ENCODE results near the gene OPN3.

The OPN3 gene

DNA sequence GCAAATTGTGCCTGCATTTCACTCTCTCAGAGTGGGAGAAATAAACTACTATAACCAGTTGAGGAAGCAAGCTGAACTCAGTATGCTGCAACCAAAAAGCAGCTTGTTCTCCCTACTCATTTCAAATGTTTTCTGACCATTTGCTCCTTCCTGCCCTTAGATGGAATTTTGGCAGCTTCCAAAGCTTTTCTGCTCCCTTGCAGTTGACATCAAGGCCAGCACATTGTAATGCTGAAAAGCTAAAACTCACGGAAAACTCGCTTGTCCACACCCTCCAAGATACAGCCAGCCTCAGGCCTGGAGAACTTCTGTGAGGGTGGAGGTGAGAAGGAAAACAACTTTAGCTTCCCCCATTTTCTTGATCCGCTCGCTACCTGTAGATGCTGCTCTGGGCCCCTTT, 5.0 kb upstream of the OPN3 start:
- DNase-seq (ENCODE audit: low read depth), result no peak

DNA sequence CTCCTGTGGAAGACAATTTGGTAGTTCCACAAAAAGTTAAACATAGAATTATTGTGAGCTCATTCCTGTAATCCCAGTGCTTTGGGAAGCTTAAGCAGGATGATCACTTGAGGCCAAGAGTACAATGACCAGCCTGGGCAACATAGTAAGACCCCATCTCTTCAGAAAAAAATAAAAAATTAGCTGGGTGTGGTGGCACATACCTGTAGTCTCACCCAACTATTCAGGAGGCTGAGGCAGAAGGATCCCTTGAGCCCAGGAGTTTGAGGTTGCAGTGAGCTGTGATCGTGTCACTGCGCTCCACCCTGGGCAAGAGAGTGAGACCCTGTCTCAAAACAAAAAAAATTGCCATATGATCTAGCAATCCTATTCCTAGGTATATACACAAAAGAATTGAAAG, 4.1 kb upstream of the OPN3 start:
- no peak for DNase-seq (ENCODE audit: low read depth)

DNA sequence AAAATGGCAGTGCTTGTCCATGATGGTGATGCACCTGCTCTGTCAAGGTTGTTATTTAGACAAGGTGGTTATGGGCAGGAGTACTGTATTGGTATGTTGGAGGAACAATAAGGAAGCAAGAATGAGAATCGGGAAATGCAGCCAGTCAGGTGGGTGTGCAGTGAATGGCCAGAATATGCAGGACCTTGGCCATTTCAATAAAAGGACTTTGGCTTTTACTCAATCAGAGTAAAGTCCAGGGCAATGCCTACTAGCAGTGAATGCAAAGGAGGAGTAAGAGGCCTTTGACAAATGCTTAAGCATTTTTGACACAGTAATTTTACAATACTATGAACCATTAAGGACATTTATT, 2.4 kb upstream of the OPN3 start:
- DNase-seq (ENCODE audit: low read depth), result no peak

DNA sequence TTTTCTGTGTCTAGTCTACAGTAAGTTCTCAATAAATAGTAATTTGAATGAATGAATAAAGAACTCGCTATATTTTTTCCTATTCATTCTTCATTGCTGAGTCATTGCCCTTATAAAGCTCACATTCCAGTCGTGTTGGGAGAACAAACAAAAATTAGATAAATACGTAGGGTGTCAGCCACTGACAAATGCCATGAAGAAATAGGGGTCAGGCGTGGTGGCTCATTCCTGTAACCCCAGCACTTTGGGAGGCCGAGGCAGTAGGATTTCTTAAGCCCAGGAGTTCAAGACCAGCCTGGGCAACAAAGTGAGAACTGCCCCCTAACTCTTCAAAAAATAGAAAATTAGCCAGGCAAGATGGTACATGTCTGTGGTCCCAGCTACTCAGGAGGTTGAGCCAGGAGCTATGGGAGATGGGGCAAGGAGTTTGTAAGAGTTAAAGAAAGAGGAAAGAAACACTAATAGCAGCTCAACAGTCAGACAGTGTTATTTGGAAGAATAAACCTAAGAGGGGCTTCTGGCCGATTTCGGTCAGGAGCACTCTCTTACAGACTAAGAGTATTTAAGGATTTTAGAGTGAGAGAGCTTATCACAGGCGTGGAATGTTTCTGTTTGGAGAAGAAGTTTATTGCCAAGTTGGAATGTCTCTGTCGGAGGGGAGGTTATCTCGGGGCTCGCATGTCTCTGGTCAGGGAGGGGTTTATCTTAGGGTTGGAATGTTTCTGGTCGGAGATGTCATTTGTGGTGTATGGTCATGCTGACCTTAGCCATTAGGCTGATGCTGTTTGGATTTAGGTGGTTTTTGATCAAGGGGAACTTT, 1.8 kb upstream of the OPN3 start:
- DNase-seq (ENCODE audit: low read depth), result no peak

- no peak for DNase-seq (ENCODE audit: low read depth)
Observed at GRCh38 chr1:241640867-241641622, 876 bp upstream of the OPN3 start.

DNA sequence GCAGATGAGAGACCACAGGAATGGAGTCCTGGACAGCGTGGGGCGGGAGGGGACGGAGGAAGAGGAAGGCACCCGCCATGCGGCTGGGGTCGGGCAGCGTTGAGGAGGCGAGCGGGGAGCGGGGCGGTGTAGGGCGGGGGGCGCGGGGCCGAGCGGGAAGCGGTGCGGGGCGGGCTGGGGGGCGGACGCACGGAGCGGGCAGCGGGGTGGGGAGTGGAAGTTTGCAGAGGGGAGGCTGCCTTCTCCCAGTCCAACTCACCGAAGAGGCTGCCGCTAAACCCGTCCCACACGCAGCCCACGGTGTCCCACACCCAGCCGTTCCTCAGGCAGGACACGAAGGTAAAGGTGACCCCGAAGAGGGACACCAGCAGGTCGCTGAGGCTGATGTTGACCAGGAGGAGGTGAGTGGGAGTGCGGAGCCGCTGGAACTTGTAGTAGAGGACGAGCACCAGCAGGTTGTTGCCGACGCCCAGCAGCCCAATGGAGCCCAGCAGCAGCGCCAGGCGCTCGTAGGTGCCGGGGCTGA, 483 bp downstream of the OPN3 start:
- no peak for DNase-seq (ENCODE audit: low read depth)

- no peak for DNase-seq (ENCODE audit: low read depth)
Observed at GRCh38 chr1:241638909-241639622, 1.1 kb downstream of the OPN3 start.

DNA sequence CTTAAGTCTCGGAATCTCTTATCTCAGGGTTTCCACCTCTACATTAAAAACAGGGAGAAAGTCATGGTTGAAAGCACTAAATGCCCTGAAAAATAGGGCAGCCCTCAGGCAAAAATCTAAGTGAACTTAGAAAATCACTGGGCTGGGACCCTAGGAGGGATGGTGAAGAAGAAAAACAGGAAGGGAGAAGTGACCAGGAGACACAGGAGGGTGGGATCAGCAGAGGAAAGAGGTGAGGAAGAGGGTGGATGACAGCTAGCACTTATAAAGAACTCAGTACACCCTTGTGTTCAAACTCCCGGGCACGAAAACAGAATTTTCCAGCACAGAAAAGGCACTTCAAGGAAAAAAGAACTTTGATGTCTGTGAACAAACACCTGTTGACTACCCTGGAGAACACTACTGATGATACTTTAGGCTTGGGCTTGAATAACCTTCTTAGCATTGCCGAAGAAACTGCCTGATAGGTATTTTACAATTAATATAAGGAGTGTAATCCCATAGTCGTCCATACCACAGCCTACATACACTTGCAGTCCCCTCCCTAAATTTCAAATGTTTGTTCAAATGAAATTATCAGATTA, 2.0 kb downstream of the OPN3 start:
- DNase-seq (ENCODE audit: low read depth), result no peak

- DNase-seq (ENCODE audit: low read depth), result no peak
Observed at GRCh38 chr1:241637604-241638003, 2.6 kb downstream of the OPN3 start.

GRCh38 chr1:241637046-241637590, 3.1 kb downstream of the OPN3 start:
- DNase-seq (ENCODE audit: low read depth), result no peak

GRCh38 chr1:241636291-241636690, 3.9 kb downstream of the OPN3 start:
- DNase-seq (ENCODE audit: low read depth), result no peak

DNA sequence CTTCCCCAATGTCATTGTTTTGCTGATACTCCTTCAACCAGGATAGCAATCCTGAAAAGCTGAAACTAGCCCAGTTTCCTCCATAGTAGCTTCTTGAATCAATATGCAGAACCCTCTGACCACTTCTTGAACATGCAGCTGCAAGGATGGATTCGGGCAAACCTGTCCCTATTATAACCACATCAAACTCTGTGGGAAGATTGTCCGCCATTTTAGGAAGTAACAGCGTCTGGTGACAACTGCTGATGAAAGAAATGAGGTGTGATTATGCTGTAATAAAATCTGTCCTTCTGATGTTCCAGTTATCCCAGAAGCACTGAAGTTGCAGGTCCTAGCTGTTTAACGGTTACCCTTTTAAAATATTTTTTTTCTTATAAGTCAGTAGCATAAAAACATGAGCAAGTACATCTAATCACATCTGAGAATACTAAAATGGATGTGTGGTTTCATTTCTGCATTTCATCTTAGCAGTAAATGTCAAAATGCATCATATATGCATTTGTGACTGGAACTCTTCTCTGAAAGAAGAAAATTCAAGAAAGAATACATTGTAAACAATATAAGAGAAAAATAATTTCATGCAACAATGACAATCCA, 4.5 kb downstream of the OPN3 start:
- DNase-seq (ENCODE audit: low read depth), result no peak

GRCh38 chr1:241632987-241633386, 7.2 kb downstream of the OPN3 start:
- DNase-seq (ENCODE audit: low read depth), result no peak

- no peak for DNase-seq (ENCODE audit: low read depth)
Observed at GRCh38 chr1:241631674-241632073, 8.5 kb downstream of the OPN3 start.

DNA sequence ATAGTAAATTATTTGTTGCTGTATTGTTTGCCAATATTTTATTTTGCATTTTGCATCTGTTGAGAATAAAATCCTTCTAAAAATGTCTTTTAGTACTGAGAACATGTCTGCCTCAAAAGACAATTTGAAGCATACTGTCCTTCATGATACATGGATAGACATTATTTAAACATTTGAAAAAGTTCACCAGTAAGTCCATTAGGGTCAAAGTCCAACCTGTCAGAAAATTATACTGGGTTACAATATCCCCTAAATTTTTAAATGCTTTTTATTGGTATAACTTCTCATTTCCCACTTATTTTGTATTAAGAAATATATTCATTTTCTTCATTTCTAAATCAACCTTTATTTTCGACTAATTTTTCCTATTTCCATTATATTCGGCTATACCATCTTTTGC, 9.3 kb downstream of the OPN3 start:
- DNase-seq (ENCODE audit: low read depth), result no peak

DNA sequence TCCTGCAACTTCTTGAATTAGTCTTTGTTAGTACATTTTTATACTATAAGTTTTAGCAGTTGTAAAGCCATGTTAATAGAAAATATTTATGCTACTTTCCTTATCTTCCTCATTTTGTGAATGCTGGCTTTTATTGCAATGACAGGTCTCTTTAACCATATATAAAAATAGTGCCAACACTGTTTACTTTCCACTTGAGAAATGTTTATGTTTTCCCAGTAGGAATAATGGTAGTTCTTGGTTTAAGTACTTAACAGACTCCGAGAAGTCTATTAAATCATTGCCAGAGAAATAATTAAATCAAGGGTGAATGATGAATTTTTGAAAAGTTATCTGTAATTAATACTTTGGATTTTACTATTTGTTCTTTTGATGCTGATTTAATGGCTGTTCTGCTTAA, 9.7 kb downstream of the OPN3 start:
- DNase-seq (ENCODE audit: low read depth), result no peak

DNA sequence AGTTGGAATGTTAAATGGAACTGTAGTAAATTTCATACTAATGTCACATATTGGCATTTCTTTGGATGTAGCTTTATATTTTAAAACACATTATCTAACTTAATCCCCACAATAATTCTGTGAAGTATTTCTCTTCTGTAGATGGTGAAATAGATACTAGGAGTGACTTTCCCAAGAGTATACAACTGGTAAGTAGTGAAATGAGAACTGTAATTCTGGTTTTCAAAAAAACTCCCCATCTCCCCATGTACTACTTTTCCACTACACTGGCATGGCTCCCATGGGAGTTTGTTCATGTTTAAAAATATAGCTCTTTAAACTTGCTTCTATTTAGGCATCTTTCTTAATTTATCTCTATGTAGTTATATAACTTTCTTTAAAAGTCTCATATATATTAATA, 10.2 kb downstream of the OPN3 start:
- DNase-seq (ENCODE audit: low read depth), result no peak

DNA sequence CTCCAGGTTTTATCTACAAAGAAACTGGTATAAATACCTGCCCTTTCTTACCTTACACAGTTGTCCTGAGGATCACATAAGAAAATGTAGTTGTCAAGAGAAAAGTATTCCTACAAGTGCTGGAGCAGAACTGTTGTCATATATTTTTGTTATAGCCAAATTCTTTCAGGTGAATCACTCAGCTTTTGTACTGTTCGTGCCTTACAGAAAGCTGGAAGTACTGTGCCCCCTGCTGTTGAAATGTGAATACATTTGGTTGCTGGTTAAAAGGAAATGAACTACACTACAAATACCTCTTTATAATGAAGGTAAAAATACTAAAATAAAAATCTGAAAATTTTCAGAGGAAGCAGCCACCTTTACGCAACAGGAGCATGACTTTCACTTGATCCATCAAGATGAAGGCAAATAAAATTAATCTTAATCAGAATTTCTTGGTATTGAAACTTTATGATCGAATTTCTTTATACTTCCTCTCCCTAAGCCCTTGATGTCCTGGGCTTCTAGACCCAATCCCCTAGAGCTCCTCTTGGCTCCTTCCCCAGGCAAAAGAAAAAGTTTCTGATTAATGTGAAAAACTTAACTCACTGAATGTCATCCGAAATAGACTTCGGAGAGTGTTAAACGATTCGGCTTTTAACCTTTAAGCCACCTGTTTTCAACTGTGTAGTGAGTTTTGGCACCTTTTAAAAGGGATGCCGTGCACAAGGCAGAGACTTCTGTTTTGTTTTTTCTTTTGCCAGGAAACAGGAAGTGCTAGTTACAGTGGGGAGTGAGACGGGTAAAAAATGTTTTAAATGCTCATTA, 12.5 kb downstream of the OPN3 start:
- DNase-seq (ENCODE audit: low read depth), result no peak

DNA sequence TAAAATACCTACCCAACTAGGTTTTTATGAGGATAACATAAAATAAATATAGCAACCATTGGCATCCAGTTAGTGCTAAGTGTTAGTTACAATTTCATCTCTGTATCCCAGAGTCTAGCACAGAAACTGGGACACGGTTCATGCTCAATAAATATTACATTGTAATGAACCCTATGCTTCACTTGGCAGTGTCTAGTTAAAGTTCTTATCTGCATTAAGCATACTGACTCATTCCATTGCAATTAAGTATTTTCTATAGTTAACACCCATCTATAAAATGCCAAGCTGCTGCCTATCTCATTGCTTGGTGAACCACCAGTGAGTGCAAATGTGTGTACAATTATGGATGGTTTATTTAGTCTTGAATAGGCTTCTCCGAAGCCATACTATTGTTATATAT, 15.2 kb downstream of the OPN3 start:
- no peak for DNase-seq (ENCODE audit: low read depth)

GRCh38 chr1:241622669-241623068, 17.5 kb downstream of the OPN3 start:
- no peak for DNase-seq (ENCODE audit: low read depth)

- no peak for DNase-seq (ENCODE audit: low read depth)
Observed at GRCh38 chr1:241617426-241617825, 22.7 kb downstream of the OPN3 start.
